ENCODE measurements around the gene EFCAB14. TPM values are rescaled to one million over a fixed set of nuclear protein-coding genes. Genes with fewer than 3 reads are reported as not detected.
"Not testable (repeated sequence)": the region's sequence is repeated elsewhere in the genome, so short reads cannot be mapped to it uniquely, and the experiment has no call there.

EFCAB14 gene
- total and polyA plus RNA-seq, 2 experiments from 2014 or later = 38.5 to 79.3 TPM

DNA sequence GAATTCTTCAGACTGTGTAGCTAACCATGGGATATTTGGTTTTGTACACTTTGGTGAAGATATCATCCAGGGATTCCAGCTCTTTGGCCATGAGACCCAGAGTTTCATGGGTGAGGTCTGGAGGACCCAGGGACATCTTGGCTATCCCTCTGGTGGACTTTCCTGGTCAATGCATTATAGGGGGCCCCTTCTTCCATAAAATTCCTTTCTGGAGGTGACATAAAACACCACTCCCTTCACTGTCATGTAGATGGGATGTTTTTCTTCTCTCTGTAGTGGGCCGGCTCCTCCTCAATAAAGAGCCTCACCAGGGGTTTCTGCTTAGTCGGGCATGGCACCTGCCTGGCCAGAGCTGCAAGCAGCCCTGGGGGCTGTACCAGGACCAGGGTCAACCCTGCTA, 52.9 kb downstream of the EFCAB14 start:
- no peak for TF ChIP-seq CTCF (IDR thresholded peaks at IDR 0.05; ENCODE audit: poor library complexity)
- no peak for TF ChIP-seq EZH2phosphoT487 (IDR thresholded peaks at IDR 0.05; ENCODE audit: low read depth, severe bottlenecking, unreplicated experiment)
- TF ChIP-seq EZH2 (IDR thresholded peaks at IDR 0.05; ENCODE audit: borderline replicate concordance) = no peak
- Histone ChIP-seq H3K27me3 (no peaks in the 10 kb centered on the region), H3K4me2 (no peak overlapping the region), H3K79me2 (peaks cover 13% of the 10 kb centered on the region), H3K27ac (no peak overlapping the region), H3K4me3 (no peak overlapping the region), H3K9me2 (replicated peaks; ENCODE audit: insufficient read depth) (no peaks in the 10 kb centered on the region), H3K9me3 (ENCODE audit: low read depth) (no peaks in the 10 kb centered on the region), H4K20me1 (ENCODE audit: insufficient read depth, poor library complexity, severe bottlenecking) (no peaks in the 10 kb centered on the region), H3K4me1 (ENCODE audit: insufficient read depth) (peaks cover 9% of the 10 kb centered on the region), H3K36me3 (replicated peaks; ENCODE audit: insufficient read depth, low read depth) (no peaks in the 10 kb centered on the region), H2AFZ (no peak overlapping the region)
- DNase-seq (ENCODE audit: low spot score) = no peak
- WGBS (ENCODE audit: low lambda C conversion rate, missing lambda C conversion rate) = 68% methylated on average over 2 of the region's 2 CpGs

DNA sequence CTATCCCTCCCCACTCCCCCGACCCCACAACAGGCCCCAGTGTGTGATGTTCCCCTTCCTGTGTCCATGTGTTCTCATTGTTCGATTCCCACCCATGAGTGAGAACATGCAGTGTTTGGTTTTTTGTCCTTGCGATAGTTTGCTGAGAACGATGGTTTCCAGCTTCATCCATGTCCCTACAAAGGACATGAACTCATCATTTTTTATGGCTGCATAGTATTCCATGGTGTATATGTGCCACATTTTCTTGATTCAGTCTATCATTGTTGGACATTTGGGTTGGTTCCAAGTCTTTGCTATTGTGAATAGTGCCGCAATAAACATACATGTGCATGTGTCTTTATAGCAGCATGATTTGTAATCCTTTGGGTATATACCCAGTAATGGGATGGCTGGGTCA, 56.0 kb downstream of the EFCAB14 start:
- 94% methylated on average over 5 of the region's 5 CpGs for WGBS (ENCODE audit: low lambda C conversion rate, missing lambda C conversion rate)
- H2AFZ ChIP-seq; H3K4me2 ChIP-seq; H3K27me3 ChIP-seq; H4K20me1 ChIP-seq (ENCODE audit: insufficient read depth, poor library complexity, severe bottlenecking); H3K9me3 ChIP-seq (ENCODE audit: low read depth); H3K36me3 ChIP-seq (replicated peaks; ENCODE audit: insufficient read depth, low read depth); H3K27ac ChIP-seq; H3K4me1 ChIP-seq (ENCODE audit: insufficient read depth); H3K9me2 ChIP-seq (replicated peaks; ENCODE audit: insufficient read depth); H3K4me3 ChIP-seq; DNase-seq (ENCODE audit: low spot score): not testable (repeated sequence)
- H3K79me2 ChIP-seq = peaks cover 13% of the 10 kb centered on the region

GRCh38 chr1:46660116-46660515, 58.8 kb downstream of the EFCAB14 start:
- not testable (repeated sequence) for H3K4me1 ChIP-seq (ENCODE audit: insufficient read depth); H3K36me3 ChIP-seq (replicated peaks; ENCODE audit: insufficient read depth, low read depth); H3K27ac ChIP-seq; H3K9me3 ChIP-seq (ENCODE audit: low read depth); DNase-seq (ENCODE audit: low spot score); H3K27me3 ChIP-seq; H3K4me2 ChIP-seq; H3K4me3 ChIP-seq; H2AFZ ChIP-seq; H4K20me1 ChIP-seq (ENCODE audit: insufficient read depth, poor library complexity, severe bottlenecking); H3K9me2 ChIP-seq (replicated peaks; ENCODE audit: insufficient read depth); H3K79me2 ChIP-seq
- WGBS (ENCODE audit: low lambda C conversion rate, missing lambda C conversion rate) = 97% methylated on average over 5 of the region's 5 CpGs

DNA sequence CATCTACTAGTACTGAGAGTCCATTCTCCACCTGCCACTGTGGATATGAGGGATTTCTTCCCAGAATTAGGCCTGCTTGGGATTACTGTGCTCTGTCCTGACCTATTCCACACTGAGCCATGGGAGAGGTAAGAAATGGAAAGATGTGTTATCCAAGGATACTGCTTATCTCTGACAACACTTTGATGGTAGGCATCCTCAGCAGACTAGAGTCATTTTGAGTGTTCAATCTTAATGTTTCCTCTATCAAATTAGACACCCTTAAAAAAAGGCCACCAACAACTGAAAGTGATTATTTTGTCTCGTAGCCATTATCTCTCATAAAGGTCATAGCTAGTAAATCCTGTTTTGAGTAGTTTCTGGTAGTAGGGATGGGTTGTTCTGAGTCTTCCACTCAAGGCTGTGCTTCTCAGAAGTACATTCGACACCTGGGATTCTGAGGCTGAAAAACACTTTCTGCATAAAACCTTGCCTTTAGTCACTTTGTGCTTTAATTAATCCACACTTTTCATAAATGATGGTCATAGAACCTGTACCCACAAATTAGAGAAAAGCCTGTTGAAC, 59.5 kb downstream of the EFCAB14 start:
- H3K27ac ChIP-seq = no peak overlapping the region
- no peaks in the 10 kb centered on the region for H3K27me3 ChIP-seq
- H3K36me3 ChIP-seq (replicated peaks; ENCODE audit: insufficient read depth, low read depth) = no peaks in the 10 kb centered on the region
- TF ChIP-seq EZH2 (IDR thresholded peaks at IDR 0.05; ENCODE audit: borderline replicate concordance) (no peak), EZH2phosphoT487 (IDR thresholded peaks at IDR 0.05; ENCODE audit: low read depth, severe bottlenecking, unreplicated experiment) (no peak), CTCF (IDR thresholded peaks at IDR 0.05; ENCODE audit: poor library complexity) (no peak)
- no peaks in the 10 kb centered on the region for H3K9me2 ChIP-seq (replicated peaks; ENCODE audit: insufficient read depth)
- H2AFZ ChIP-seq = no peak overlapping the region
- H3K4me1 ChIP-seq (ENCODE audit: insufficient read depth) = no peaks in the 10 kb centered on the region
- H3K79me2 ChIP-seq = no peaks in the 10 kb centered on the region
- H4K20me1 ChIP-seq (ENCODE audit: insufficient read depth, poor library complexity, severe bottlenecking) = no peaks in the 10 kb centered on the region
- 100% methylated on average over 2 of the region's 2 CpGs for WGBS (ENCODE audit: low lambda C conversion rate, missing lambda C conversion rate)
- no peaks in the 10 kb centered on the region for H3K9me3 ChIP-seq (ENCODE audit: low read depth)
- no peak for DNase-seq (ENCODE audit: low spot score)
- H3K4me2 ChIP-seq = no peak overlapping the region
- no peak overlapping the region for H3K4me3 ChIP-seq
